Measurements from ENCODE around the gene KAZALD1.

Gene KAZALD1, protein sequence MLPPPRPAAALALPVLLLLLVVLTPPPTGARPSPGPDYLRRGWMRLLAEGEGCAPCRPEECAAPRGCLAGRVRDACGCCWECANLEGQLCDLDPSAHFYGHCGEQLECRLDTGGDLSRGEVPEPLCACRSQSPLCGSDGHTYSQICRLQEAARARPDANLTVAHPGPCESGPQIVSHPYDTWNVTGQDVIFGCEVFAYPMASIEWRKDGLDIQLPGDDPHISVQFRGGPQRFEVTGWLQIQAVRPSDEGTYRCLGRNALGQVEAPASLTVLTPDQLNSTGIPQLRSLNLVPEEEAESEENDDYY

DNA sequence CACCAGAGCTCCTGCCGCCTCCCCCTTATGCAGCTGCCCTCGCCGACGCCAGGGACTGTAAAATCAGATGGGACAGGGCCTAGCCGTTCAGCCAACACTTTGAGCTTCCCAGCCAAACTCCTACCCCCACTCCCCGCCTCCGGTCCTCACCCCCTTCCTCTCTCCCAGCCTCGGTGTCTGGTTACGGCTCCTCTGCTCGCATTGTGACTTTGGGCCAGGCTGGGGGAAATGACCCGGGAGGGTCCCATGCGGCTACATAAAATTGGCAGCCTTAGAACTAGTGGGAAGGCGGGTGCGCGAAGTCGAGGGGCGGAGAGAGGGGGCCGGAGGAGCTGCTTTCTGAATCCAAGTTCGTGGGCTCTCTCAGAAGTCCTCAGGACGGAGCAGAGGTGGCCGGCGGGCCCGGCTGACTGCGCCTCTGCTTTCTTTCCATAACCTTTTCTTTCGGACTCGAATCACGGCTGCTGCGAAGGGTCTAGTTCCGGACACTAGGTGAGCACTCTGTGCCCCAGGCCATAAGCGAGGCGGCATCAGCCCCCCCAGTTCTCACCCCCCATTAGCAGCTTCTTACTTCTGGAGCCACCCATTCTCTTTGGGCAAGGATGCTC, at the start of gene KAZALD1:
KAZALD1 (plus strand) TSS at position 366 of the 608 bp plus-strand sequence. CDS start 604 bp downstream, outside the sequence.
- Mint-ChIP-seq H3K9me3 (no peaks in the 10 kb centered on the region), H3K36me3 (ENCODE audit: low read depth) (peaks cover 2% of the 10 kb centered on the region), H3K27ac (peak within 1 kb of the TSS; percentile 80), H3K4me3 (peak within 1 kb of the TSS; percentile 88), H3K4me1 (ENCODE audit: low read depth) (peaks cover 36% of the 10 kb centered on the region), H3K27me3 (peaks cover 36% of the 10 kb centered on the region)

DNA sequence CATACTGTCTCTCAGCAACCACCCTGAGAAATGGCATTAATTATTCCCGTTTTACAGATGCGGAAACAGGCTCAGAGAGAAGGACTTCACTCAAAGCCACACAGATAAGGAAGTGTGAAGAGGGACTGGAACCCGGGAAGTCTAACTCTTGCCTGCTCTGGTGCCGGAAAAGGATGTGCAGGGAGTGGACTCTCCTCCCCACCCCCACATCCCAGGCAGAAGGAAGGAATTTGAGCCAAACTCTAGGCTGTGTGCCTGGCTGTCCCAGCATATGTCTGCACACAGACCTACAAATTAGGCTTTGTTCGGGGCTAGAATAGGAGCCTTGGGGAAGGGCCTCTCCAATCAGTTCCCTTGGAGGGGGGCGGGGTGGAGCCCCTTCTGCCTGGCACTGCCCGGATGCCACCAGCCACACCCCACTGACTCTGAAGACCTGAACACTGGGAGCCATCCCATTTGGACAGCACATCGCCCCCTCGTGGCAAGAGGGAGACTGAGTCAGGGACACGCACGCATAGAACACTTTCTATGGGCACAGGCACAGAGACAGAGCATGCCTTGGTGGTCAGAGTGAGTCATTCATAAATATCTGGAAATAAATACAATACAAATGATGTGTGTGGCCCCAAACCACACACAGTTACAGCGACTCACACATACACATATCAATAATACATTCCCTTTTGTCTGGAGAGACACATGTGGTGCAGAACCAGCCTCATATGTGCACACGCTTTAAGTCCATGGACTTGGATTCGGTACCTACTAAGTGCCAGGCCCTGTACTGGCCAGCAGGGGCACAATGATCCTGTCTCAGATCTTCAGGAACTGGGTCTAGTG, 49.0 kb upstream of the KAZALD1 start:
- Mint-ChIP-seq H3K9me3 (no peaks in the 10 kb centered on the region), H3K27ac (peak overlapping the region; percentile 56), H3K4me3 (no peak overlapping the region), H3K36me3 (ENCODE audit: low read depth) (no peaks in the 10 kb centered on the region), H3K4me1 (ENCODE audit: low read depth) (peaks cover 27% of the 10 kb centered on the region), H3K27me3 (peaks cover 18% of the 10 kb centered on the region)

DNA sequence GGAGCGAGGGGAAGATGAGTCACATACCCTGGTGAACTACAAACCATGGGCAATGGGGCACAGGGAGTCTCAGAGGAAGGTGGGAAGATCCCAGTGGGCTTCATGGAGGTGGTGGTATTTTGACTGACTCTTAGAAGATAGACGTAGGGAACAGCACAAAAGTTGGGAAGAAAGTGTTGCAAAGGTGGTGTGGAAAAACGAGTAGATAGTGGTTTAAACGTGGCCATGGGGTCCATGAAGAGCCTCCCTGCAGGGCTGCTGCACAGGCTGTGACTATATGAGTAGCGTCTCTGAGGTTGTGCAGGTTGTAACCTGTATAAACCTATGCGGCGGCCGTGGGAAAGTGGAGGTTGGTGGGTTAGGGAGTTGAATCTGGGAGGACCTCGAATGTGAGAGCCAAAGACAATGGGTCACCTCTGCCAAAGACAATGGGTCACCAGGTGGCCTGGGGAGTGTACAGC, 48.4 kb upstream of the KAZALD1 start:
- Mint-ChIP-seq H3K9me3 (no peaks in the 10 kb centered on the region), H3K36me3 (ENCODE audit: low read depth) (no peaks in the 10 kb centered on the region), H3K27me3 (peaks cover 20% of the 10 kb centered on the region), H3K27ac (peak overlapping the region; percentile 56), H3K4me1 (ENCODE audit: low read depth) (peaks cover 31% of the 10 kb centered on the region), H3K4me3 (no peak overlapping the region)

DNA sequence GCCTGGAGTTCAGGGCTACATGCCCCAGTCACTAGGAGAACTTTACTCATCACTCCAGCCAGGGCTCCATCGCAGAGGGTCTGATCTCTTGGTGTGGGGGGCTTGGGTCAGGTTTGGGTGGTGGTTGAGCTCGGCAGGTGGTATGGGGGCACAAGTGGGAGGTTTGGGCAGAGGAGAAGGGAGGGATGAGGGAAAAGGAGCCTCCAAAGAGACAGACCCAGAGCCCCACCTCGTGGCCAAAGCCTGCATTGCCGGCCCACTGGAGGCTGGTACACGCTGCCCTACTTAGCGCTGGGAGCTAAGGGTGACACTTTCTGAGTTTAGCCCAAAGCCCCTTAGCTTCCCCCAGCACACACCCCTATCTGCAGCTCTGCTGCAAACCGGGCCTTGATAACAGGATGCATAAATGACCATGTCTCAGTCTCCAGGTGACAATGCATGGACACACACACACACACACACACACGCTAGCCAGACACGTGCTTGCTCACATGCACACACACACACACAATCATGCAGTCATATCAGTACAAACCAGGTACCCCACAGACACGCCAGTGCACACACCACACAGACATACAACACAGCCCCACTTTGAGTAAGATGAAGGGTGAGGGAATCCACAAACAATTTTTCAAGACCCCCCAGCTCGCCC, 47.4 kb upstream of the KAZALD1 start:
- no peak overlapping the region for H3K4me3 Mint-ChIP-seq
- H3K4me1 Mint-ChIP-seq (ENCODE audit: low read depth), result peaks cover 35% of the 10 kb centered on the region
- H3K36me3 Mint-ChIP-seq (ENCODE audit: low read depth), result no peaks in the 10 kb centered on the region
- H3K27me3 Mint-ChIP-seq, result peaks cover 23% of the 10 kb centered on the region
- no peaks in the 10 kb centered on the region for H3K9me3 Mint-ChIP-seq
- H3K27ac Mint-ChIP-seq, result peak overlapping the region; percentile 26

- H3K27ac Mint-ChIP-seq, result no peak overlapping the region
- no peaks in the 10 kb centered on the region for H3K36me3 Mint-ChIP-seq (ENCODE audit: low read depth)
- no peak overlapping the region for H3K4me3 Mint-ChIP-seq
- peaks cover 35% of the 10 kb centered on the region for H3K4me1 Mint-ChIP-seq (ENCODE audit: low read depth)
- peaks cover 23% of the 10 kb centered on the region for H3K27me3 Mint-ChIP-seq
- H3K9me3 Mint-ChIP-seq, result no peaks in the 10 kb centered on the region
Measured at GRCh38 chr10:101014966-101015581, 46.7 kb upstream of the KAZALD1 start.

GRCh38 chr10:101015582-101015973, 46.2 kb upstream of the KAZALD1 start:
- H3K36me3 Mint-ChIP-seq (ENCODE audit: low read depth), result no peaks in the 10 kb centered on the region
- H3K4me1 Mint-ChIP-seq (ENCODE audit: low read depth), result peaks cover 35% of the 10 kb centered on the region
- H3K27ac Mint-ChIP-seq, result no peak overlapping the region
- H3K4me3 Mint-ChIP-seq, result no peak overlapping the region
- no peaks in the 10 kb centered on the region for H3K9me3 Mint-ChIP-seq
- H3K27me3 Mint-ChIP-seq, result peaks cover 25% of the 10 kb centered on the region

- H3K27me3 Mint-ChIP-seq, result peaks cover 29% of the 10 kb centered on the region
- H3K4me1 Mint-ChIP-seq (ENCODE audit: low read depth), result peaks cover 35% of the 10 kb centered on the region
- no peaks in the 10 kb centered on the region for H3K9me3 Mint-ChIP-seq
- no peak overlapping the region for H3K4me3 Mint-ChIP-seq
- H3K36me3 Mint-ChIP-seq (ENCODE audit: low read depth), result no peaks in the 10 kb centered on the region
- no peak overlapping the region for H3K27ac Mint-ChIP-seq
Measured at GRCh38 chr10:101016814-101017213, 45.0 kb upstream of the KAZALD1 start.

GRCh38 chr10:101018118-101018599, 43.6 kb upstream of the KAZALD1 start:
- Mint-ChIP-seq H3K36me3 (ENCODE audit: low read depth) (no peaks in the 10 kb centered on the region), H3K9me3 (no peaks in the 10 kb centered on the region), H3K27me3 (peaks cover 29% of the 10 kb centered on the region), H3K4me1 (ENCODE audit: low read depth) (peaks cover 28% of the 10 kb centered on the region), H3K27ac (no peak overlapping the region), H3K4me3 (no peak overlapping the region)

DNA sequence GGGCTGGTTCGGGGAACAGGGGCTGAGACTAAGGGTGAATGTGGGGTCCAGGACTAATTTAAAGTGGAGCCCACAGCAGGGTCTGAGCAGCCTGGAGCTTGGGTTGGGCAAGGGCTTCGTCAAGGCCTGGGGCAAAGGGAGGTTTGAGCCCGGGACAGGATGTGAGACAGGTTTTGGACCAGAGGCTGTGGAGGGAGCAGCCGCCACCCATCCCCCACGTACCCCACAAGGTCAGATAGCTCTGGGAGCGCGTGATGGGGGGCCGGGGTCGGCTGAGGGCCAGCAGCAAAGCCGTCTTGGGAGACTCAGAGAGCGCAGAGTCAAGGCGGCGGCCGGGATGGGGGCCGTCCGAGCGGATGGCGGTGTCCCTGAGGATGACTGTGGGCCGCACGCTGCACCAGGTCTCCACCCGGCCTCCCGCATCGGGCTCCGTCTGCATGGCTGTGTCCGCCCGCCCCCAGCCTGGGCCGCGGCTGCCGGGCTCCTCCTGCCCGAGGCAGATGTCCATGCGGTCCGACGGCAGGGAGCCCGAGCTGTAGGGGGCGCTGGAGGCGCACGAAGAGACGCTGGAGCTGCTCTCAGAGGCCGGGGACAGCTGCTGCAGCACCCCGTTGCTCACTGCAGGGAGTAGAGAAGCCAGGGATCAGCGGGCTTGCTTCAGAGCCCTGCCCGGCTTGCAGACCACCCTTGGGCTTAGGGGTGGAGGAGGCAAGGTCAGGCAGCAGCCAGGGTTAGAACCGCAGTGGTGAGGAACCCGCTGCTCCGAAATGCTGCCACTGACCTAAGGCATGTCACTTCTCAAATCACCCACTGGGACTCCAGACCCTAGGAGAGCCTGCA, 43.0 kb upstream of the KAZALD1 start:
- H3K27ac Mint-ChIP-seq, result no peak overlapping the region
- peaks cover 29% of the 10 kb centered on the region for H3K27me3 Mint-ChIP-seq
- no peaks in the 10 kb centered on the region for H3K36me3 Mint-ChIP-seq (ENCODE audit: low read depth)
- H3K4me1 Mint-ChIP-seq (ENCODE audit: low read depth), result peaks cover 23% of the 10 kb centered on the region
- H3K4me3 Mint-ChIP-seq, result no peak overlapping the region
- H3K9me3 Mint-ChIP-seq, result no peaks in the 10 kb centered on the region

DNA sequence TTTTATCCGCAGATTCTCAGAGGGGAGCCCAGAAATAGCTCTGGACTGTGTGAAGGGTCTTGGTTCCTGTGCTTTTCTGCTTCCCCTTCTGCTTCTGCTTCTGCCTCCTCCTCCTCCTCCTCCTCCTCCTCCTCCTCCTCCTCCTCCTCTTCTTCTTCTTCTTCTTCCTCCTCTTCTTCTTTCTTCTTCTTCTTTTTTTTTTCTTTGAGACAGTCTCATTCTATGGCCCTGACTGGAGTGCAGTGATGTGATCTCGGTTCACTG, 42.4 kb upstream of the KAZALD1 start:
- H3K27me3 Mint-ChIP-seq, result peaks cover 29% of the 10 kb centered on the region
- no peaks in the 10 kb centered on the region for H3K9me3 Mint-ChIP-seq
- no peaks in the 10 kb centered on the region for H3K36me3 Mint-ChIP-seq (ENCODE audit: low read depth)
- H3K27ac Mint-ChIP-seq, result peak overlapping the region; percentile 10
- no peak overlapping the region for H3K4me3 Mint-ChIP-seq
- H3K4me1 Mint-ChIP-seq (ENCODE audit: low read depth), result peaks cover 19% of the 10 kb centered on the region

GRCh38 chr10:101020427-101021075, 41.2 kb upstream of the KAZALD1 start:
- Mint-ChIP-seq H3K27me3 (peaks cover 29% of the 10 kb centered on the region), H3K27ac (no peak overlapping the region), H3K36me3 (ENCODE audit: low read depth) (no peaks in the 10 kb centered on the region), H3K9me3 (no peaks in the 10 kb centered on the region), H3K4me1 (ENCODE audit: low read depth) (peaks cover 8% of the 10 kb centered on the region), H3K4me3 (no peak overlapping the region)

- no peak overlapping the region for H3K4me3 Mint-ChIP-seq
- H3K9me3 Mint-ChIP-seq, result no peaks in the 10 kb centered on the region
- peaks cover 26% of the 10 kb centered on the region for H3K27me3 Mint-ChIP-seq
- peaks cover 8% of the 10 kb centered on the region for H3K4me1 Mint-ChIP-seq (ENCODE audit: low read depth)
- H3K36me3 Mint-ChIP-seq (ENCODE audit: low read depth), result no peaks in the 10 kb centered on the region
- H3K27ac Mint-ChIP-seq, result no peak overlapping the region
Measured at GRCh38 chr10:101021239-101021638, 40.5 kb upstream of the KAZALD1 start.

DNA sequence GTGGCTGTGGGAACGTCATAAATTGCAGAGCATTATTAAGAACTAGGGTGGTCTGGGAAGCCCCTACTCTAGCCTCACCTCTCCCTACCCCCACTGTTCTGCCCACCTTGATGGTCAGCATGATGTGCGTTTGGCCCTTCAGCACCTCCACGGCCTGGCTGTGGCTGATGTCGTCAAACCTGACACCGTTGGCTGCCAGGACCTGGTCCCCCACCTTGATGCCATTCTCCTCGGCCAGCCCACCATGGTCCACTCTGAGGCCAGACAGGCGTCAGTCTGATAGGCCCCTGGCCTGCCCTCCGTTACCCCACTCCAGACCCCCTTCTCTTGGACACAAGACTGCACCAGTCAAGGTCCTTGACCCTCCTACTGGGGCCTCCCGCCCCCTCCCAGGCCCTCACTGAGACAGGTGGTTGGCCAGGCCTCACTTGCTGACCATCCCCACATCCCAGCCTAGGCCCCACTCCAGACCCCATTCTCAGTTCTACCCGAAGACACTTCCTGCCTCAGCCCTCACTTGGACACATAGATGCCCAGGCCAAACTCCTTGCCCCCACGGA, 40.0 kb upstream of the KAZALD1 start:
- no peaks in the 10 kb centered on the region for H3K36me3 Mint-ChIP-seq (ENCODE audit: low read depth)
- H3K4me1 Mint-ChIP-seq (ENCODE audit: low read depth), result peaks cover 8% of the 10 kb centered on the region
- H3K27ac Mint-ChIP-seq, result no peak overlapping the region
- no peak overlapping the region for H3K4me3 Mint-ChIP-seq
- H3K9me3 Mint-ChIP-seq, result no peaks in the 10 kb centered on the region
- H3K27me3 Mint-ChIP-seq, result peaks cover 20% of the 10 kb centered on the region

All from stimulated activated naive CD8-positive, alpha-beta T cell treated with anti-CD3 and anti-CD28 coated beads, Interleukin-15, Interleukin-2, amounts not matched to agents 100 ng/mL and 50 ng/mL, for 24 hours (primary cell).